Stimulated activated CD4-positive, alpha-beta T cell treated with anti-CD3 and anti-CD28 coated beads, Interleukin-15, amount 100 ng/mL, for 1 hour (primary cell): ENCODE results near the gene UQCRFS1.
"Not testable (repeated sequence)": the region's sequence is repeated elsewhere in the genome, so short reads cannot be mapped to it uniquely, and the experiment has no call there.

Experiments
- DNase-seq, 2 donors: peaks; one replicate each; pipeline ENCODE4 v3.0.0-alpha.2; 2020; ENCODE audit warnings: low read depth in 1 of 2, low spot score in 1 of 2

UQCRFS1 gene

GRCh38 chr19:29212648-29213573 lies at the start of gene UQCRFS1:
TSS of gene UQCRFS1 (minus strand) at chr19:29213151. CDS start at chr19:29213118, 33 bp downstream.
- DNase-seq, result peak; percentile 91 to 95

GRCh38 chr19:29262085-29262484 lies 49.1 kb upstream of the UQCRFS1 start:
- no peak for DNase-seq

DNA sequence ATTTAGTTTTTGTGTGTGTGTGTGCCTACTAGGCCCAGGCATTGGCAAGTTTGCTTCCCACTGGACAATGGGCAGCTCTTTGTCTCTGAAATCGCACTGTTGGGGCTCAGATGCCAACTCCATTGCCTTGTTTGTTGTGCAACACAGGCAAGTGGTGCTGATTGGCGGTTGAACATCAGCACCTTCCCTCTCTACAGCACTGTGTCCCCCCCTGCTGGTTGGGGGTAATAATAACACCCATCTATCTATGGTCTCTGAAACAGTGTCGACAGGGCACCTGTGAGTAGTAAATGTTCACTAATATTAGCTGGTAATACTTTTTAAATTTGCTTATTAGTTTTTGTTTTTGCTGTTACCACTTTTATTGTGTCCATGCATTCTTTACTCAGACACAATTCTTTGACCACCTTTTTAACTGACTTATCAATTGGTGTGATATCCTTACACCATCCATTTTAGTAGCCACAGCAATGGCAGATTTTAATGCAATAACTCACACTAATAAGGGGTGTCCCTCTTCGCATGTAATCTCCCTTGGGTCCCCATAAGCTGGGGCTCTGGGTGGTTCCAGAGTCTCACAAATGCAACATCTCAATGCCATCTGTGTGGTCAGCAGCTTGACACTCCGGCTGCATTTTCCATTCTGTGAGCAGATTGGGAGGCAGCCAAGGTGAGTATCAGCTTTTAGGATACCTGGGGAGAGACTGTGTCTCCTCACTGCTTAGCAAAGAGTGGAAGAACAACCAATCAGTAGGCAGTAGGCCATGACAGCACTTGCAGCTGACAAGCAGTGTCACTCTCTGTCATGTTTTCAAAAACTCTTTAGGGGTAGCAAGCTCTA lies 47.7 kb upstream of the UQCRFS1 start:
- DNase-seq, result no peak

- no peak for DNase-seq
Observed at GRCh38 chr19:29259867-29260281, 46.9 kb upstream of the UQCRFS1 start.

GRCh38 chr19:29259153-29259552 lies 46.2 kb upstream of the UQCRFS1 start:
- no peak for DNase-seq

- DNase-seq, result no peak
Observed at GRCh38 chr19:29256516-29256915, 43.6 kb upstream of the UQCRFS1 start.

GRCh38 chr19:29255912-29256311 lies 43.0 kb upstream of the UQCRFS1 start:
- DNase-seq, result no peak

DNA sequence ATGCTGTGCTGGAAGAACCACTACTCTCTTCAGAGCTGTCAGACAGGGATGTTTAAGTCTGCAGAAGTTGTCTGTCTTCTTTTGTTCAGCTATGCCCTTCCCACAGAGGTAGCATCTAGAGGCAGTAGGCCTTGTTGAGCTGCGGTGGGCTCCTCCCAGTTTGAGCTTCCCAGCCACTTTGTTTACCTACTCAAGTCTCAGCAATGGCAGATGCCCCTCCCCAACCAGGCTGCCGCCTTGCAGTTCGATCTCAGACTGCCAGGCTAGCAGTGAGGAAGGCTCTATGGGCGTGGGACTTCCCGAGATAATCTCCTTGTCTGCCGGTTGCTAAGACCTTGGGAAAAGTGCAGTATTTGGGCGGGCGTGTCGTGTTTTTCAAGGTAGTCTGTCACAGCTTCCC lies 42.1 kb upstream of the UQCRFS1 start:
- DNase-seq, result no peak

- DNase-seq, result not testable (repeated sequence)
Observed at GRCh38 chr19:29249798-29250197, 36.8 kb upstream of the UQCRFS1 start.

DNA sequence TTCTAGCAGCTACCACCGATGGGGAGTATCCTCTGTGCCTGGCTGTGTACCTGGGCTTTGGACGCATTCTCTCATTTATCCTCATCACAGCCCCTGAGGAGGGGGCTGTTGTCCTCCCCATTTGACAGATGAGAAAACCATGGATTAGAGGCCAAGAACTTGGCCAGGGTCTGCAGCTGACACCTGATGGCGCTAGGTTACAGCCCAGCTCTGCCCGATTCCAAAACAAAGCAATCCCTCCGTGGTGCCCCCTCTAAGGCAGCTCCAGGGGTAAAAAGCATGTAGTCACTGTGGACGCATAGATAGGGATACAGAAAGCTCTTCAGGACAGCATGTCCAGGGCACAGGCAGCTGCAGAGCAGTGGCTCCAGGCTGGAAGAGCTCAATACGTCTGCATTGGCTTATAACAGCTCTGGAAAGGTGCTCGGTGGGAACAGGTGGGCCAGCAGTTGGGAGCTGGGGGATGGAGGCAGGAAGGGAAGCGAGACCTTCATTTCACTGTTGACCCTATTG lies 35.4 kb upstream of the UQCRFS1 start:
- no peak for DNase-seq

DNA sequence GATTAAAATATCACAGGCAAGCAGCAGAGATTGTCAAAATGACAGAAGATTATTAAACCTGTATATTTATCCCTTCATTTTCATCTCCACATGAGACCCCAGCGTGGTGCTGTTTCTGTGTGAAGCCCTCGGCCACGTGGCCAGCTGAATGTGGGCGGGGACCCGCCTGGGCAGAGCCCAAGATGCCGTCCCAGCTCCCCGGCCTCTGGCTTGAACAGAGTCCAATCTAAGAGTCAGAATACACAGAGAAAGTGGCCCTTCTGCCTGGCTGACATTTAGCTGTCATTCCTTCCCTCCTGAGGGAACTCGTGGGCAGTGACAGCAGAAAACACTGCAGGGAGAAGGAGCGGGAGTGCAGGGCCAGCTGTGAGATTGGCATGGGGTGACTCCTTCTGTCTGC lies 34.9 kb upstream of the UQCRFS1 start:
- no peak for DNase-seq

DNA sequence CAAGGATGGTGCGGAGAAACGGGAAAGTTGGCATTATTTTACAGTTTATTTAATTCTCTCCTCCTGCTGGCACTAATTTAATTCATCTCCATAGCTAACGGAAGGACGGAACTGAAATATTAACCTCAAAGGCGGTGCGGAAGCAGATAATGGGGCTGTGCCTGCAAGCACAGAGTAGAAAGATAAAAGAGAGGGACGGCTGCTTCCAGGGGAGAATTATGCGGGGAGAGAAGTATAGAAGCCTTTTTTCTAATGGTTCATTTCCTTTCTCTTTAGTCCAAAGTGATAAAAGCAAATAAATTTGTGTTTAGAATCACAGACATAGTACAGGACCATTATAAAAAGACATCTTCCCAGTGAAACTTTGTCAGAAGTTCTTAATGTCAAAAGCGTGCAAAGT lies 34.5 kb upstream of the UQCRFS1 start:
- no peak for DNase-seq

DNA sequence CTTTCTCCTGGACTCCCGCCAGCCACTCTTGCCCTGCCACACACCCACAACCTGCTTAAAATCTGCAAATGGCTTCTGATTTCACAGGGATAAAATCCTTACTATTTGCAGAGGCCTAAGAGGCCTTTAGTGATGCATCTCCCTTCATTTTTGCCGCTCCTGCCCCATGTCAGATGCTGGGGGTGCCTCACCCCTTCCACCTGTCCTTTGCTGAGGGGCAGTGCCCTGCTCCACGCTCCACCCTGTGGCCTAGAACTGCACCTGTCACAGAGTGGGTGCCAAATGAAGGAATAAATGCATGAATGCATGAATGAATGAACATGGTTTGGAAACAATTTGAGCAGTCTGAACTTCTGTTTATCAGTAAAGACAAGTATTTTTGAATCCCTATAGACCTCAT lies 34.1 kb upstream of the UQCRFS1 start:
- DNase-seq, result no peak

DNA sequence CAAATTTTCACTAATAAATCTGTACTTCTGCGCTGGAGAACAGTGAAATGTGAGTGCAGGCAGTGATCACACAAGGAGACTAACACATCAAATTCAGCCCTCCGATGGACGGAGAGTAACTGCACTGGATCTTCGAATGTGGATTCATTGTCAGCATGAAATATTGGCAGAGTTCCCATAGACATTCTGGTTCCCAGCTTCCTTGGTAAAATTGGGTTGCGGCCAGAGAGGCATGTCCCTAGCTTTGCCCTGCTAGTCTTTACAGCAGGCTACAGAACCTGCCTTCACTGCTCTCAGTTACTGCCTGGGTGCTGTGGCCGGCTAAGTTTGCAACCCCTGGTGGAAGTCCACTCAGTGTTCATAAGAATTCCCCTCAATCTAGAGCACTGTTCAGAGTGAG lies 32.3 kb upstream of the UQCRFS1 start:
- no peak for DNase-seq

DNA sequence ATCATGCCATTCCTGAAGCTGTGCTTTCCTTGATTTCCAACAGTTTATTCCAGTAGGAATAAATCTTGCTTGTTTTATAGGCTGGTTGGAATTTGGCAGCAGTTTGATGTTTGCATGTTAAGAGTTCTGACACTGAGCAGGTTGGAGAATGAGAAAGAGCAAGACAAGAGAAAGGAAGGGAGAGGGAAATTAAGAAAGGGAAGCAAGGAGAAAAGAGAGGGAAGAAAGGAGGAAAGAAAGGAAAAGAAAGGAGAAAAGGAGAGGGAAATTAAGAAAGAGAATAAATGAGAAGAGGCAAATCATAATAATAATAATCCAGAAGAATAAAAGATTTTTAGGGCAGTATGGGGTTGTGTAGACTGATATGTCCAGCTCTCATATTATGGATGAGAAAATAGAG lies 28.4 kb upstream of the UQCRFS1 start:
- no peak for DNase-seq

DNA sequence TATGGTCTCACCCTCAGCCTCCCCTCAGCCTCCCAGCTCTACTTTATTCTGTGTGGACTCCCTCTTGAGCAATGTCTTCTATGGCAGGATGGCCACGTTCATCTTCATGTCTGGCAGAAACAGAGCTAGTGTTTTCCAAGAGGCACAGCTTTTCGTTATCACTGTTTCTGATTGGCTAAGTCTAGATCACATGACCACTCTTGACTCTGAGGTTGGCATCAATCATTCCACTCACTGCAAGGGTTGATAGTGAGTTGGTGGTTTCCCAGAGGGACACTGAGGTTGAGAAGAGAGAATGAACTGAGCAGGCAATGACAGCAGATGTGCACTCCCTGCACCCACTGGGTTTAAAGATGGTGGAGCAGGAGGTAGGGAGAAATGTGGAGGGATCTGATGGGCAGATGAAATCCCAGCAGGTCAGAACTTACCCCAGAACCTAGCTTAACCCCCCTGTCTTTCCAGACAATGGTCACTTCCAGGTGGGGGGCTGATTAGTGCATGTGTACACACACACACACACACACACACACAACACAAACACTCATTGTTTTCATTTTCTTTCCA lies 26.3 kb upstream of the UQCRFS1 start:
- DNase-seq, result no peak

DNA sequence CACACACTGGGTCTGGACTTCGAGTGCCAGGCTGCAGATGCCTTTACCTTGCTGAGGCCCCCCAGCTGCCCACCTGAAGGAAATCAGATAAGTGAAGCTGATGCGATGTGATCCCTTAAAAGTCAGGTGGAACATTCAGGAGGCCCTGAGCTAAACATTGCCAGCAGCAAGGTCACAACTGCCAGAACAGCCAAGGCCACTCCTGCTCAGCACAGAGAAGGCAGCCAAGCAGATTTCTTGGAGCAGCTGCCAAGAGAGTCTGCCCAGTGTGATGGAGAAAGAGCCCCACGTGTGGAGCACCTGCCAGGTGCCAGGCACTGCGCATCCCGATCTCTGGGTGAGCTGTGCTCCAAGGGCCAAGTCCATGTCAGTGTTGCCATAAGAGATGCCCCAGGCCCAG lies 20.6 kb upstream of the UQCRFS1 start:
- DNase-seq, result no peak

DNA sequence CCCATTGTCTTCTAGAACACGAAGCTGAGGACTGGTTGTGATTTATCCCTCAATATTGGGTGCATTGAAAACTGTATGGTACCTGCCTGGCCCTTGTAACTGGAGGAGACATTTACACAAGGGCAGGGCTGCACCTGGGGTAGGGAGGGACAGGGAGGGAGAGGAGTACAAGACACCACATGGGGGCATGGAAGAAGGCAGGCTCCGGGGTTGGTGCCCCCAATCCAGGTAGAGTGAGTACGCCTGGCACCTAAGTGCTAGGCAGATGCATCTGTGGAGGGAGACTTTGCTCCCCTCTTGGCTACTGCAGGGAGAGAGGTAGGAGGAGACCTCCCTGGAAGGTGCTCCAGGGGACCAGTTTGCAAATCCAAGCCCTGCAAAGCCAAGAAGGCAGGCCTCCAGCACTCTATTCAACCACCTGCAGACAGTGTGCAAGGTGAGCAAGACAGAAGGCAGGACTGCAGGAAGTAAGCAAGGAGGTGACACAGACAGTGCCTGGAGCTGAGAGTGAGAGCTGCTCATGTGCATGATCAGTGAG lies 19.4 kb upstream of the UQCRFS1 start:
- DNase-seq, result no peak

GRCh38 chr19:29231306-29231705 lies 18.4 kb upstream of the UQCRFS1 start:
- DNase-seq, result not testable (repeated sequence)

DNA sequence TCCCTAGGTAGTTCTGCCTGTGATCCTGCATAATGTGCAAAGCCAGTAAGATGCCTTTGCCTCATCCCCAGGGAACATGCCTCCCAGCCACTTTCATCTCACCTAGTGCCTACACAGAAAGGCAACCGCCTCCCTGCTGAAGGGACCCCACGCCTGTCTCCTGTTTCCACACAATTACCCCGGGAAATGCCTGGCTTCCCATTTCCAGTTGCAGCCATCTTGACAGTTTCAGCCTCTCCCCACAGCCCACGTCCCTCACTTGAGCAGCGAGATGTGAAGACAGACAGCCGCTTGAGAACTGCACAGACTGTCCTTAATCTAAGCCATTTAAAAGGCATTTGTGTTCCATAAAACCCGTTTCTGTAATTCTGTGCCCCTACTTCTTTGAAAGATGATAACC lies 4.7 kb upstream of the UQCRFS1 start:
- no peak for DNase-seq

DNA sequence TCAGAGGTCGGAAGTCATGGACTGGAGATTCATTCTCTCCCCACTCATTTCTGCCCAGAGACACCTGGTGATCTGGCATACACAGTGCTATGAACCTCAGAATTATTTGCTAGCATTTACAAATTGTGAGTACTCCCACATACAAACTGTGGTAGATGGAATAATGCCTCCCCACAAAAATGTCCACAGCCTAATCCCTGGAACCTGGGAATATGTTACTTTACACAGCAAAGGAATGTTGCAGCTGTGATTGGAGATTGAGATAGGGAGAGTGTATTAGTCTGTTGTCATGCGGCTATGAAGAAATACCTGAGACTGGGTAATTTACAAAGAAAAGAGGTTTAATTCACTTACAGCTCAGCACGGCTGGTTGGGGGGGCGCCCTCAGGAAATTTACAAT lies 3.1 kb upstream of the UQCRFS1 start:
- DNase-seq, result no peak
